HG03064 (cell line): ENCODE data around the gene PCMTD2.
A peak's percentile ranks its signal among the peaks of the same experiment; 100 is the strongest.
"Not testable (repeated sequence)": the region's sequence is repeated elsewhere in the genome, so short reads cannot be mapped to it uniquely, and the experiment has no call there.

Experiments used
- ATAC-seq: cut with Tn5 transposase; IDR thresholded peaks from one replicate; pipeline ENCODE4 v1.9.1; 2021; ENCODE audit warnings: low read depth; ENCODE audit not compliant: unreplicated experiment

The PCMTD2 gene

GRCh38 chr20:64285579-64286446, 30.3 kb downstream of the PCMTD2 start:
- peak; percentile 93 for ATAC-seq

- ATAC-seq: not testable (repeated sequence)
Measured at GRCh38 chr20:64286447-64287263, 31.1 kb downstream of the PCMTD2 start.

GRCh38 chr20:64287264-64287590, 31.7 kb downstream of the PCMTD2 start:
- ATAC-seq: not testable (repeated sequence)

GRCh38 chr20:64292167-64292566, 36.6 kb downstream of the PCMTD2 start:
- not testable (repeated sequence) for ATAC-seq

- not testable (repeated sequence) for ATAC-seq
Measured at GRCh38 chr20:64303086-64303485, 47.5 kb downstream of the PCMTD2 start.

- ATAC-seq: not testable (repeated sequence)
Measured at GRCh38 chr20:64313761-64314160, 58.2 kb downstream of the PCMTD2 start.

GRCh38 chr20:64315381-64315780, 59.8 kb downstream of the PCMTD2 start:
- not testable (repeated sequence) for ATAC-seq

GRCh38 chr20:64315884-64316283, 60.3 kb downstream of the PCMTD2 start:
- ATAC-seq: not testable (repeated sequence)

- not testable (repeated sequence) for ATAC-seq
Measured at GRCh38 chr20:64316415-64317083, 61.0 kb downstream of the PCMTD2 start.

GRCh38 chr20:64317331-64317730, 61.8 kb downstream of the PCMTD2 start:
- not testable (repeated sequence) for ATAC-seq

GRCh38 chr20:64318056-64318455, 62.5 kb downstream of the PCMTD2 start:
- ATAC-seq: not testable (repeated sequence)

GRCh38 chr20:64322031-64322789, 66.7 kb downstream of the PCMTD2 start:
- not testable (repeated sequence) for ATAC-seq
